NCI-H2081 (cell line): ENCODE results near the gene KIF18A.
A peak's percentile ranks its signal among the peaks of the same experiment; 100 is the strongest.
"Not testable (repeated sequence)": the region's sequence is repeated elsewhere in the genome, so short reads cannot be mapped to it uniquely, and the experiment has no call there.

Source experiments
- DNase-seq, 2 experiments: peaks; one replicate each; lab custom pipeline; 2025; lab: John Stamatoyannopoulos, UW

KIF18A gene

GRCh38 chr11:28106353-28107043 lies 1.5 kb downstream of the KIF18A start:
- no peak for DNase-seq

DNA sequence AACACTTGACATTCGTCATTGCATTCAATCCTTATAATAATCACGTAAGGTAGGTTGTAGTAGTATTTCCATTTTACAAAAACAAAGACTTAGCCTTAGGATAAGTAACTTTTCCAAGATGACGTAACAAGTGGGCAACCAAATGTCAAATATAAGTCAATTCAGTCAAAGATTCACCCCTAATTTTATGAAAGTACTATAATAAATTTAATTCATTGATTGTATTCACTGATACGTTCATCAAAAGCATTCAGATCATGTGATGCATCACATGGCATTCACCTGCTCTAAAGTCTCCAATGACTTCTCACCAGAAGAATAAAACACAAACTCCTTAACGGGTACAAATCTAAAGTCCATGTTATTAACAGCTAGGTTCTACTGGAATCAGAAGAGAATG lies 2.1 kb downstream of the KIF18A start:
- peak in 1 of 2 experiments; percentile 48 for DNase-seq

- no peak for DNase-seq
Observed at GRCh38 chr11:28104984-28105383, 3.0 kb downstream of the KIF18A start.

DNA sequence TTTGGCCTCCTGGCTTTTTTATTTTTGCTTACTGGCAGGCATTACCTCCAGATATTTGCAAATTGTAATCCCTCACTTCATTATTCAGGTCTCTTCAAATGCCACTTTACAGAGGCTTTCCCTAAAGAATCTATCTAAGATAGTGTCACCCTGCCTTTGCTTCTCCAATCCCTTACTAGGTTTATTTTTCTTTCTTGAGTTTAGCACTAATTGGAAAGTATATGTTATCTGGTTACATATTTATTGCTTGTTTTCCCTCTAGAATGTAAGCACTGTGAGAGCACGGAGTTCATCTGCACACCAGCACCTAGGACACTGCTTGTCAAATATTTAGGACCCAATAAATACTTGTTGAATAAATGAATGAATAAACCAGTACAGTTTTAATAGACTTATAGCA lies 3.5 kb downstream of the KIF18A start:
- DNase-seq = no peak

DNA sequence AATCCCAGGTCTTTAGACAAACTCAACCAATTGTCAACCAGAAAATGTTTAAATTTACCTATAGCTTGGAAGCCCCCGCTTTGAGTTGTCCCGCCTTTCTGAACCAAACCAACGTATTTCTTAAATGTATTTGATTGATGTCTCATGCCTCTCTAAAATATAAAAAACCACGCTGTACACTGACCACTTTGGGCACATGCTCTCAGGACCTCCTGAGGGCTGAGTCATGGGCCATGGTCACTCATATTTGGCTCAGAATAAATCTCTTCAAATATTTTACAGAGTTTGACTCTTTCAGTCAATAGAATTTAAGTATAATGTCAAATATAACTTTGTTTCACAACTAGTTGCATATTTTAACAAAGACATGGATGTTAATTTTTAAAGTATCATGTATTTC lies 5.7 kb downstream of the KIF18A start:
- DNase-seq = not testable (repeated sequence)

GRCh38 chr11:28100665-28101064 lies 7.3 kb downstream of the KIF18A start:
- DNase-seq = no peak

DNA sequence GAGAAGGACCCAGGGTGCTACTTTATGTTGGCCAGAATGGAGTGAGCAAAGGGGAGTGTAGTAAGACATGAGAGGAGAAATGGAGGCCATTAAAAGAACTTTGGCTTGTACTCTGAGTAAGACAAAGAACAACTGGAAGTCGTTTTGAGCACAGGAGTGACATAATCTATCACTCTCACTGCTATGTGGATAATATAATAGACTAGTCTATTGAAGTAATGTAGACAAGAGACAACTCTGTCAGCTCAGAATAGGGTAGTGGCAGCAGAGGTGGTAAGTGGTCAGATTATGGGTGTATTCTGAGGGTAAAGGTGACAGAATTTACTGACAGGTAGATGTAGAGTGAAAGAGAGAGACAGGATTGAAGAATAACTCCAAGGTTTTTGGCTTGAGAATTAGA lies 8.2 kb downstream of the KIF18A start:
- DNase-seq = no peak

DNA sequence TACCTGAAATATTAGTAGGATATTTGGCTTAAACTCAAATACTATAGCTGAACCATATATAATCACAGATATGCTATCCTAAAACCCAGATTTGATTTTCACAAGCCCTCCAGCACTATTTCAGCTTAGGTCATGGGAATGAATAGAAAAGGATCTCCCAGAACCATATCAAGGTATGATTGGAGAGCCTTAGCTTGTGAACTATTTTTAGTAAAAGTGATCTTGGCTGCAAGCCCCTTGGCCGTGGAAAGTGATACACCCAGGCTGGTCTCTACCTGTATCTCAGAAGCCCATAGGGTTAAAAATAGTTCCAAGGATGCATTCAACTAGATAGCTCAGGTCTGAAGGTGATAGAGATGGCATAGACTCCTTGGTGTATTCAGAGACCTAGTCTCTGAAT lies 9.7 kb downstream of the KIF18A start:
- DNase-seq = no peak

GRCh38 chr11:28092786-28093185 lies 15.2 kb downstream of the KIF18A start:
- DNase-seq = no peak

- no peak for DNase-seq
Observed at GRCh38 chr11:28090052-28090749, 17.8 kb downstream of the KIF18A start.

- DNase-seq = no peak
Observed at GRCh38 chr11:28089378-28089777, 18.6 kb downstream of the KIF18A start.

- DNase-seq = not testable (repeated sequence)
Observed at GRCh38 chr11:28087693-28088092, 20.3 kb downstream of the KIF18A start.

- not testable (repeated sequence) for DNase-seq
Observed at GRCh38 chr11:28087192-28087591, 20.8 kb downstream of the KIF18A start.

GRCh38 chr11:28086569-28086968 lies 21.4 kb downstream of the KIF18A start:
- DNase-seq = no peak

- no peak for DNase-seq
Observed at GRCh38 chr11:28083118-28083517, 24.8 kb downstream of the KIF18A start.

DNA sequence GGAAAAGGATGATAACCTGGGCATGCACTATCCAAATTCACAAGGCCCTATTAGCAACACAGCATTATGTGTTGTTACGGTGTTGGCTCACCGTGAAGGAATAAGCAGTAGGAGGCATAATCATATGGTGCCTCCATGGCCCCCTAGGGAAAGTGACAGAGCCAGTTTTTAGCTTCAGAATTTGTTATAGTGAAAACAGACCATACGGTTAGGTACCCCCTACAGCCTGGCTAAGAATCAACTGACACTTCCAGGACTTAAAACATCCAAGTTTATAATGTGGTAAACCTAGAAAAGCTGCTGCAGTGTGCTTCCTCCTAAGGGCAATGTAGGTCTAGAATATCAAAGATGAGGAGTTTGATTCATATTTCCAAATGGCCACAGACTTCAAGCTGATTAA lies 30.4 kb downstream of the KIF18A start:
- DNase-seq = peak in 1 of 2 experiments; percentile 66

DNA sequence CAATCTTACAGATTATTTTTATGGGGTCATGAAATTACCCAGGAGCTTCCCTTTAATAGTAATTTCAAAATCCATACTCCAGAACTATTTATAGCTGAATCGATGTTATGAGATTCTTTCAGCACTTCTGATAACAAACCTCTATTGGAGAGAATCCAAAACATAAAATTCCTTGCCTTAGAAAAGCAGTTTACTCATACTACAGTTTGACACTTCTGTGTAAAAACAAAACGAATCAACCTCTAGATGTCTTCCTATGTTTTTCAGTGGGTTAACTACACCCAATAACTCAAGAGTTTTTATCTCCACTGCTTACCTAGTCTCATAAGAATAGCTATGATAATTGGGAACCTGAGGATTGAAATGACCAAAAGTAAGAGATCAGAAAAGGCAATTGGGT lies 35.6 kb downstream of the KIF18A start:
- no peak for DNase-seq

DNA sequence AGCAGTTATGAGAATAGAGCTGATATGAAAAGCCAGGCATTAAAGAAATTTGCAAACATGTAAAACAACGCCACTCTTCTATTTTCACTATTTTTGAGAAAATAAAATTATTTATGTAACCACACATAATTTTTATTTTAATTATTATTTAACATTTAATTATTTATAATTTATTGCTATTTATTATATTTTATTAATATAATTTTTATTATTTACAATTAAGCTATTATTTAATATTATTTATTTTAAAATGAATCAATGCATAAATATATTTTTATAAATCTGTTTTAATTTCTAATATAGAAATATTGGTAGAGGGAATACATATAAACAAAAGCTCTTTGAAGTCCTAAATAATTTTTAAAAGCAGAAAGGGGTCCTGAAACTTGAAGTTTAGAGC lies 36.7 kb downstream of the KIF18A start:
- no peak for DNase-seq

GRCh38 chr11:28058333-28058732 lies 49.6 kb downstream of the KIF18A start:
- no peak for DNase-seq

- no peak for DNase-seq
Observed at GRCh38 chr11:28054821-28055220, 53.1 kb downstream of the KIF18A start.

GRCh38 chr11:28049338-28050216 lies 58.4 kb downstream of the KIF18A start:
- DNase-seq = no peak

DNA sequence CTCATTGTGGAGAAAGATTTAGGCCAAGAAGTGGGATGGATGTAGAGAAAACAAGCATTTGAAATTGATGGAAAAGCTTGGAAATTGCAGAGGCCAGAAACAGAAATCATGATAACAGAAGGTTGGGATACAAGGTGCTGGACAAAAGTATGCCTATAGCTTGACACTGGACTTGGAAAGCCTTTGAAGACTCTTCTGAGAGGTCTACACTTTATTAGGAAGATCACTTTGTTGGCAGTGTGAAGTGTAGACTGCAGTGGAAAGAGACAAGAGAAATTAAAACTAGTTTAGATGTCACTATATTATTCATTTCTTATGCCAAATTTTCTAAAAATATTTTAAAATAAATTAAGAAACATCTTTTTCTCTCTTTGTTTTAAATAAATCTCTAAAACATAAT lies 59.1 kb downstream of the KIF18A start:
- no peak for DNase-seq
